ENCODE data around the gene TEKTIP1. TPM values are rescaled to one million over a fixed set of nuclear protein-coding genes. Genes with fewer than 3 reads are reported as not detected.

TEKTIP1 gene
- total and polyA plus RNA-seq, 12 donors = 0.09 to 1.3 (median 0.79) TPM; not detected in 1

DNA sequence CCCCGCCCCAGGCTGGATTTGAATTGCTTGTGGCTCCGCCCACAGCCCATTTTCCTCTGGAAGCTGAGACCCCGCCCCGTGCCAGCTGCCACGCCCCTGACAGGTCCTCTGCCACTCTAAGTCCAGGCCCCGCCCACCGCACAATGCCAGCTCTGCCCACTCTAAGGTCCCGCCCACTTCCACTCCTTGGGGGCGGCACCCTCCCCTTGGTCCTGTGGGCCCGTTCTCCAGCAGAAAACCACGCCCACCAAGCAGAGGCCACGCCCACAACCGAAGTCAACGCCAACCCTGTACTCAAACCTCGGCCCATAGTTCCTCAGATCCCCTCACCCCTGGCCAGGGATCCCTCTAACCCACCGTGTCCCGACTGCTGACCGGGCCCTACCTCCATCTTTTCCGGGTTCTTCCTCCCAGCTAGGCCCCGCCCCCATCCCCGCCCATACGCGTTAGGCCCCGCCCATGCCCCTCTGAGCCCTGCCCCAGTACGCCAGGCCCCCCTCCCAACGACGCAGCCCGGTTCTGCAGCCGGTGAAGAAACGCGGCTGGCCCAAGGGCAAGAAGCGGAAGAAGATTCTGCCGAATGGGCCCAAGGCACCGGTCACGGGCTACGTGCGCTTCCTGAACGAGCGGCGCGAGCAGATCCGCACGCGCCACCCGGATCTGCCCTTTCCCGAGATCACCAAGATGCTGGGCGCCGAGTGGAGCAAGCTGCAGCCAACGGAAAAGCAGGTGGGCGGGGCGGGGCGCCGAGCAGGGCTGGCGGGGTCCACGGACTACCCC lies 35.1 kb downstream of the TEKTIP1 start:
- Histone ChIP-seq H3K4me3 (peak overlapping the region in 9 of 10 donors; percentile 86 to 100 (median 98)), H3K27me3 (no peaks in the 10 kb centered on the region), H3K36me3 (peaks cover 0 to 13% (median 0%) of the 10 kb centered on the region in 9 donors), H3K27ac (peak overlapping the region in 2 of 10 donors; percentile 85 to 90), H3K9me3 (no peaks in the 10 kb centered on the region), H3K4me1 (peaks cover 10 to 40% (median 26%) of the 10 kb centered on the region in 9 donors)
- TF ChIP-seq, protein P1, sequence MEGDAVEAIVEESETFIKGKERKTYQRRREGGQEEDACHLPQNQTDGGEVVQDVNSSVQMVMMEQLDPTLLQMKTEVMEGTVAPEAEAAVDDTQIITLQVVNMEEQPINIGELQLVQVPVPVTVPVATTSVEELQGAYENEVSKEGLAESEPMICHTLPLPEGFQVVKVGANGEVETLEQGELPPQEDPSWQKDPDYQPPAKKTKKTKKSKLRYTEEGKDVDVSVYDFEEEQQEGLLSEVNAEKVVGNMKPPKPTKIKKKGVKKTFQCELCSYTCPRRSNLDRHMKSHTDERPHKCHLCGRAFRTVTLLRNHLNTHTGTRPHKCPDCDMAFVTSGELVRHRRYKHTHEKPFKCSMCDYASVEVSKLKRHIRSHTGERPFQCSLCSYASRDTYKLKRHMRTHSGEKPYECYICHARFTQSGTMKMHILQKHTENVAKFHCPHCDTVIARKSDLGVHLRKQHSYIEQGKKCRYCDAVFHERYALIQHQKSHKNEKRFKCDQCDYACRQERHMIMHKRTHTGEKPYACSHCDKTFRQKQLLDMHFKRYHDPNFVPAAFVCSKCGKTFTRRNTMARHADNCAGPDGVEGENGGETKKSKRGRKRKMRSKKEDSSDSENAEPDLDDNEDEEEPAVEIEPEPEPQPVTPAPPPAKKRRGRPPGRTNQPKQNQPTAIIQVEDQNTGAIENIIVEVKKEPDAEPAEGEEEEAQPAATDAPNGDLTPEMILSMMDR (IDR thresholded peaks at IDR 0.05) = no peak
- WGBS, 2 donors = 58 to 62% methylated on average over 55 of the region's 55 CpGs
- peak; percentile 79 to 85 for DNase-seq
- ATAC-seq = peak in 5 of 8 donors; percentile 6 to 43 (median 14)
- intact Hi-C loops (cut with DNase I) = loop anchor here in 2 of 10 donors (2.0 to 10.0 kb wide), 2 partner anchors 51 to 67 kb away; partner anchors contain the start of genes CACTIN (in 1 of the 2) and FZR1 (in 1 of the 2)

DNA sequence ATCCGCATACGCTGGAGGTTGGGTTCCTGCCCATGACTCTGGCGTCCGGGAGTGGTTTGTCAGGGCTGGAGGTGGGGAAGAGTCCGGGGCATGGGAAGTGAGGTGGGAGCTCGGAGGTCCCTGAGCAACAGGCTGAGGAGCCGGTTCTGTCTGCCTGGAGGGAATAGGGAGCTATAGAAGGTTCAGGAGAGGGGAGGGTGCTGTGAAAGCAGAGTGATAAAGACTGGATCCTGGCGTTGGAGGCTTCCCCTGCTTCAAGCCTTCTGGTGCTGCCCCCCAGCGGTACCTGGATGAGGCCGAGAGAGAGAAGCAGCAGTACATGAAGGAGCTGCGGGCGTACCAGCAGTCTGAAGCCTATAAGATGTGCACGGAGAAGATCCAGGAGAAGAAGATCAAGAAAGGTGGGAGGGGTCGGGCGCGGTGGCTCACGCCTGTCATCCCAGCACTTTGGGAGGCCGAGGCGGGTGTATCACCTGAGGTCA lies 36.3 kb downstream of the TEKTIP1 start:
- DNase-seq (no peak), ATAC-seq (no peak)
- intact Hi-C loops (cut with DNase I) = loop anchor here in 3 of 10 donors (5.0 to 10.0 kb wide), 2 partner anchors 37 to 50 kb away; partner anchors contain the start of gene CACTIN (in 1 of the 3)
- TF ChIP-seq, protein P1 (IDR thresholded peaks at IDR 0.05) = peak in 2 of 9 donors; percentile 8 to 9
- H3K4me3 ChIP-seq = no peak overlapping the region
- no peaks in the 10 kb centered on the region for H3K27me3 ChIP-seq
- peaks cover 10 to 40% (median 26%) of the 10 kb centered on the region in 9 donors for H3K4me1 ChIP-seq
- no peaks in the 10 kb centered on the region for H3K9me3 ChIP-seq
- H3K36me3 ChIP-seq = peaks cover 0 to 13% (median 0%) of the 10 kb centered on the region in 9 donors
- WGBS, 2 donors = 94 to 95% methylated on average over 19 of the region's 19 CpGs
- H3K27ac ChIP-seq = no peak overlapping the region

DNA sequence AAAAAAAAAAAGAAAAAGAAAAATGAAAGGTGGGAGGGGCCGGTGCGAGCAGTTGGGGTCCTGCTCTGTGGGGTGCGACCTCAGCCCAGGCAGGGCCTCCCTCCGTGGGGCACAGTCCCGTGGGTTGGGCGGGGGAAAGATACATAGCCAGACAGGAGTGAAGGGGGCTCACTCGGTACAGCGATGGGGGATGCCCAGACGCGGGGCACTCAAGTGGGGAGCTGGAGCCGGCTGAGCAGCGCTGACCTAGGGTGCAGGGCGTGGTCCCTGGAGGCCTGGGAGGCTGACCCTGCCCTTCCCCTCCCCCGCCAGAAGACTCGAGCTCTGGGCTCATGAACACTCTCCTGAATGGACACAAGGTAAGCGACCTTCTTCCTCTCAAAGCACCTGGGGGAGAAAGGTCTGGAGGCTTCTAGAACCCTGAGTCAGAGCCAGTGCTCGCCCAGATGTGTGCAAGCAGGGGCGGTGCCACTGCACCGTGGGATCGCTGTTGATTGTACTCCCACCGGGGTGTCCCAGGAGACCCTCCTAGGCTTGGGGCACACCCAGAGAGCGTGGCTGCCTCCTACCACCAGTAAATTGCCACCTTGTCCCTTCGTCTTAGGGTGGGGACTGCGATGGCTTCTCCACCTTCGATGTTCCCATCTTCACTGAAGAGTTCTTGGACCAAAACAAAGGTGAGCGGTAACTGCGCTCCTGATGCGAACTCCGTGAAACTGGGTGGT lies 37.1 kb downstream of the TEKTIP1 start:
- intact Hi-C loops (cut with DNase I) = loop anchor here in 3 of 10 donors (5.0 to 10.0 kb wide), 2 partner anchors 36 to 49 kb away; partner anchors contain the start of gene CACTIN (in 1 of the 3)
- H3K36me3 ChIP-seq = peaks cover 0 to 13% (median 0%) of the 10 kb centered on the region in 9 donors
- DNase-seq = no peak
- H3K4me1 ChIP-seq = peaks cover 10 to 40% (median 26%) of the 10 kb centered on the region in 9 donors
- no peaks in the 10 kb centered on the region for H3K27me3 ChIP-seq
- 79 to 86% methylated on average over 29 of the region's 29 CpGs for WGBS, 2 donors
- peak overlapping the region in 2 of 10 donors; percentile 21 to 52 for H3K27ac ChIP-seq
- no peak for ATAC-seq
- H3K4me3 ChIP-seq = peak overlapping the region in 8 of 10 donors; percentile 7 to 53 (median 38)
- H3K9me3 ChIP-seq = no peaks in the 10 kb centered on the region
- TF ChIP-seq, protein P1 (IDR thresholded peaks at IDR 0.05) = no peak
